GM18858 (cell line): ENCODE data around the gene DCTD.

Experiments used
- ATAC-seq: cut with Tn5 transposase; IDR thresholded peaks from one replicate; pipeline ENCODE4 v1.9.1; 2021; ENCODE audit not compliant: unreplicated experiment

Gene DCTD

GRCh38 chr4:182843808-182844325 lies 73.3 kb downstream of the DCTD start:
- ATAC-seq, result no peak

GRCh38 chr4:182842759-182843390 lies 74.3 kb downstream of the DCTD start:
- no peak for ATAC-seq

- no peak for ATAC-seq
Observed at GRCh38 chr4:182842104-182842600, 75.0 kb downstream of the DCTD start.

- ATAC-seq, result no peak
Observed at GRCh38 chr4:182840108-182840507, 77.1 kb downstream of the DCTD start.
